A549 (cell line): Measurements from ENCODE around the gene CCDC9. TPM values are rescaled to one million over a fixed set of nuclear protein-coding genes. Genes with fewer than 3 reads are reported as not detected.
A peak's percentile ranks its signal among the peaks of the same experiment; 100 is the strongest.

Source experiments
- ATAC-seq, 2 experiments: fragments of 200-7000 bp in 1 of 2; fragments of >200 bp in 1 of 2; cut with Nextera tagmentation in 1 of 2; cut with Tn5 transposase in 1 of 2; 3 replicates each; pipeline versions ENCODE4 v1.8.0 to v1.9.1; 2018 to 2020; ENCODE audit warnings: mild to moderate bottlenecking in 1 of 2, moderate library complexity in 1 of 2
- CTCF ChIA-PET: fragments of 300-600 bp; sonication (Branson Sonifier 250); formaldehyde crosslinking; extraction: SDS; loops from one replicate; lab custom pipeline; 2021; ENCODE audit warnings: antibody characterized with exemption, inconsistent platforms; lab: Yijun Ruan, JAX
- POLR2A ChIA-PET: fragments of 350-600 bp; formaldehyde crosslinking; extraction: SDS; loops from one replicate; lab custom pipeline; 2021; ENCODE audit warnings: antibody characterized with exemption, inconsistent platforms; lab: Yijun Ruan, JAX
- DNase-seq, 2 experiments: peaks; one replicate each; pipeline versions ENCODE4 v3.0.0 to v3.0.0-alpha.2; 2011 to 2016; ENCODE audit warnings: low read depth in 1 of 2, low spot score in 1 of 2
- FAIRE-seq: peaks from 2 replicates; lab custom pipeline; 2011; peaks lifted over from hg19 to GRCh38; lab: Jason Lieb, UNC
- H3K27ac ChIP-seq, 2 experiments: fragments of >200 bp; sonication (Bioruptor Twin); formaldehyde crosslinking; 3 replicates each; pipeline ENCODE4 v1.5.1; 2016 to 2017
- H3K4me1 ChIP-seq: fragments of >200 bp; sonication (Bioruptor Twin); formaldehyde crosslinking; 3 replicates; pipeline ENCODE4 v1.6.1; 2016
- H3K4me2 ChIP-seq: fragments of >200 bp; sonication (Bioruptor Twin); formaldehyde crosslinking; 3 replicates; pipeline ENCODE4 v1.6.1; 2016
- H3K4me3 ChIP-seq: fragments of >200 bp; sonication (Bioruptor Twin); formaldehyde crosslinking; 3 replicates; pipeline ENCODE4 v1.5.1; 2016
- H3K9me3 ChIP-seq: fragments of >200 bp; sonication (Bioruptor Twin); formaldehyde crosslinking; 3 replicates; pipeline ENCODE4 v1.6.1; 2016
- BCL3 ChIP-seq: fragments of >200 bp; sonication (Bioruptor Twin); formaldehyde crosslinking; IDR thresholded peaks from 3 replicates; pipeline ENCODE4 v1.6.1; 2016
- CEBPB ChIP-seq, 2 experiments: fragments of >200 bp in 1 of 2; sonication (Bioruptor Twin) in 1 of 2; formaldehyde crosslinking in 1 of 2; IDR thresholded peaks; 2 replicates each; pipeline ENCODE4 v1.6.1; 2012 to 2016
- CHD4 ChIP-seq: fragments of 200-600 bp; sonication (generic); IDR thresholded peaks from 2 replicates; pipeline ENCODE4 v1.6.1; 2016; ENCODE audit warnings: antibody characterized with exemption, mild to moderate bottlenecking, borderline replicate concordance
- CTCF ChIP-seq: fragments of >200 bp; sonication (Bioruptor Twin); formaldehyde crosslinking; IDR thresholded peaks from 3 replicates; pipeline ENCODE4 v1.5.1; 2016
- E2F6 ChIP-seq: IDR thresholded peaks from 2 replicates; pipeline ENCODE4 v1.6.1; 2012; ENCODE audit warnings: low read depth, borderline replicate concordance
- ELK1 ChIP-seq: fragments of 150-350 bp; IDR thresholded peaks from 2 replicates; pipeline ENCODE4 v1.6.1; 2014; ENCODE audit warnings: low read depth, mild to moderate bottlenecking, low read length
- EP300 ChIP-seq, 2 experiments: fragments of >200 bp; sonication (Bioruptor Twin); formaldehyde crosslinking; IDR thresholded peaks; 2 replicates in 1 of 2; 3 replicates in 1 of 2; pipeline ENCODE4 v1.6.1; 2016 to 2017
- ESRRA ChIP-seq: fragments of 150-350 bp; IDR thresholded peaks from 2 replicates; pipeline ENCODE4 v1.6.1; 2014; ENCODE audit warnings: mild to moderate bottlenecking, low read length, borderline replicate concordance
- FOSB ChIP-seq: fragments of 250-450 bp; sonication (Bioruptor Pico); IDR thresholded peaks from 2 replicates; pipeline ENCODE4 v1.5.0; 2020; ENCODE audit warnings: mild to moderate bottlenecking, moderate library complexity
- FOSL2 ChIP-seq, 2 experiments: fragments of 450-650 bp in 1 of 2; fragments of >200 bp in 1 of 2; sonication (Bioruptor Twin) in 1 of 2; formaldehyde crosslinking; IDR thresholded peaks; 2 replicates each; pipeline versions ENCODE4 v1.5.0 to v1.6.1; 2016 to 2020; ENCODE audit warnings: mild to moderate bottlenecking in 1 of 2, moderate library complexity in 1 of 2
- FOXS1 ChIP-seq: fragments of 250-450 bp; sonication (Bioruptor Pico); IDR thresholded peaks from 2 replicates; pipeline ENCODE4 v1.5.0; 2020; ENCODE audit warnings: mild to moderate bottlenecking, moderate library complexity
- GATA3 ChIP-seq: IDR thresholded peaks from 2 replicates; pipeline ENCODE4 v1.6.1; 2012; ENCODE audit warnings: borderline replicate concordance
- JUN ChIP-seq, 2 experiments: fragments of >200 bp; sonication (Bioruptor Twin); formaldehyde crosslinking; IDR thresholded peaks; 2 replicates in 1 of 2; 3 replicates in 1 of 2; pipeline ENCODE4 v1.6.1; 2016 to 2017
- KDM1A ChIP-seq: fragments of 200-600 bp; sonication (generic); IDR thresholded peaks from 2 replicates; pipeline ENCODE4 v1.6.1; 2016; ENCODE audit warnings: low read depth, mild to moderate bottlenecking
- KDM5A ChIP-seq: fragments of 200-600 bp; sonication (generic); IDR thresholded peaks from 2 replicates; pipeline ENCODE4 v1.6.1; 2016; ENCODE audit warnings: antibody characterized with exemption, mild to moderate bottlenecking
- MAX ChIP-seq: IDR thresholded peaks from 2 replicates; pipeline ENCODE4 v1.6.1; 2012
- MYC ChIP-seq: IDR thresholded peaks from 2 replicates; pipeline ENCODE4 v1.6.1; 2012; ENCODE audit warnings: mild to moderate bottlenecking, inconsistent platforms, low read length, improper control_type of control experiment, borderline replicate concordance
- NFE2L2 ChIP-seq: fragments of 150-350 bp; conservative IDR thresholded peaks from 2 replicates; pipeline ENCODE4 v1.6.1; 2014; ENCODE audit warnings: low read length
- POLR2AphosphoS2 ChIP-seq: conservative IDR thresholded peaks from 2 replicates; pipeline ENCODE4 v1.6.1; 2012; ENCODE audit warnings: low read length, improper control_type of control experiment, inconsistent platforms
- RAD21 ChIP-seq, 2 experiments: fragments of >200 bp in 1 of 2; sonication (Bioruptor Twin) in 1 of 2; formaldehyde crosslinking in 1 of 2; IDR thresholded peaks in 1 of 2; conservative IDR thresholded peaks in 1 of 2; 2 replicates in 1 of 2; 3 replicates in 1 of 2; pipeline ENCODE4 v1.6.1; 2012 to 2018; ENCODE audit warnings: inconsistent platforms in 1 of 2
- REST ChIP-seq: fragments of 200-600 bp; sonication (generic); IDR thresholded peaks from 2 replicates; pipeline ENCODE4 v1.6.1; 2016; ENCODE audit warnings: antibody characterized with exemption, mild to moderate bottlenecking, moderate library complexity
- SMC3 ChIP-seq: fragments of >200 bp; sonication (Bioruptor Twin); formaldehyde crosslinking; IDR thresholded peaks from 3 replicates; pipeline ENCODE4 v1.6.1; 2018; ENCODE audit warnings: inconsistent platforms
- TFCP2L1 ChIP-seq: fragments of 250-450 bp; sonication (Bioruptor Pico); IDR thresholded peaks from 2 replicates; pipeline ENCODE4 v1.5.0; 2021; ENCODE audit warnings: mild to moderate bottlenecking
- TP53 ChIP-seq: fragments of 250-450 bp; sonication (Bioruptor Pico); IDR thresholded peaks from 2 replicates; pipeline ENCODE4 v1.5.0; 2021; ENCODE audit warnings: mild to moderate bottlenecking, moderate library complexity
- USF2 ChIP-seq: fragments of 450-650 bp; IDR thresholded peaks from 2 replicates; pipeline ENCODE4 v1.6.1; 2014; ENCODE audit warnings: antibody characterized with exemption
- ZC3H11A ChIP-seq: fragments of 450-650 bp; IDR thresholded peaks from 2 replicates; pipeline ENCODE4 v1.6.1; 2014; ENCODE audit warnings: antibody characterized with exemption, mild to moderate bottlenecking
- ZNF302 ChIP-seq: fragments of 250-450 bp; sonication (Bioruptor Pico); IDR thresholded peaks from 2 replicates; pipeline ENCODE4 v1.9.0; 2021; ENCODE audit warnings: inconsistent platforms, mild to moderate bottlenecking, moderate library complexity
- ZSCAN20 ChIP-seq: fragments of 250-450 bp; sonication (Bioruptor Pico); IDR thresholded peaks from 2 replicates; pipeline ENCODE4 v1.8.0; 2022; ENCODE audit warnings: mild to moderate bottlenecking, moderate library complexity
- whole genome bisulfite sequencing: methylation state at CpG from one replicate; pipeline ENCODE4 v1.1.6; 2017; ENCODE audit errors: missing lambda C conversion rate; 5-methylcytosine and 5-hydroxymethylcytosine counted together
- polyA plus RNA-seq, 4 experiments: library from polyadenylated mRNA; depleted of rRNA in 3 of 4; stranded (reverse); fragments of >200 nt; fragmentation: RNase III in 1 of 4; extraction: RNeasy Plus Mini Kit Qiagen cat#74134 plus additional on column Dnase treatment in 1 of 4; gene quantifications; 2 replicates in 3 of 4; 3 replicates in 1 of 4; pipeline ENCODE4 v1.2.3, GENCODE V29; 2011 to 2017

Gene CCDC9
- polyA plus RNA-seq, 2 of the 4 experiments (the other 2 are of a cell fraction), result 9.4 to 24.6 TPM

- peaks cover 31% of the 10 kb centered on the region for H3K4me1 ChIP-seq
- ChIA-PET CTCF (interaction anchor here (0.7 to 7.1 kb wide), 9 partner anchors 8 to 399 kb away, joined by 3 to 73 read pairs (median 5); partner anchors contain the start of gene DHX34), POLR2A (interaction anchor here (0.6 to 2.4 kb wide), 5 partner anchors 34 to 1034 kb away, joined by 3 to 21 read pairs (median 6); partner anchors contain the start of genes DHX34, INAFM1, KPTN and NOP53)
- peak overlapping the region; percentile 41 for H3K4me2 ChIP-seq
- DNase-seq (peak; percentile 98 to 99), FAIRE-seq (peak; percentile 97), ATAC-seq (peak; percentile 94 to 96)
- H3K27ac ChIP-seq, result peak overlapping the region; percentile 74 to 85
- peaks cover 13% of the 10 kb centered on the region; the same call in 2 of the 3 replicates for H3K9me3 ChIP-seq
- no peak overlapping the region for H3K4me3 ChIP-seq
- WGBS, result 8% methylated on average over 12 of the region's 12 CpGs
- TF ChIP-seq MAX (peak; percentile 93), KDM1A (peak; percentile 92), E2F6 (no peak; the same call in 1 of the 2 replicates), POLR2AphosphoS2 (no peak), CEBPB (IDR thresholded peaks at IDR 0.05) (peak; percentile 99 to 100), SMC3 (peak; percentile 44; the same call in 2 of the 3 replicates), NFE2L2 (peak; percentile 61), JUN (IDR thresholded peaks at IDR 0.05) (peak; percentile 95 to 99), FOSL2 (IDR thresholded peaks at IDR 0.05) (peak; percentile 98), FOSL2 (CRISPR knock-in tag; IDR thresholded peaks at IDR 0.05) (peak; percentile 99), BCL3 (peak; percentile 92; the same call in 1 of the 3 replicates), TP53 (CRISPR knock-in tag) (no peak), CHD4 (no peak; the same call in 1 of the 2 replicates), FOXS1 (CRISPR knock-in tag) (no peak), RAD21 (conservative IDR thresholded peaks at IDR 0.05 in 1 of 2, IDR thresholded peaks at IDR 0.05 in 1 of 2) (peak; percentile 4 to 53), ZSCAN20 (no peak; the same call in 1 of the 2 replicates), ELK1 (no peak), GATA3 (peak; percentile 94), MYC (0 out of 2 replicates have a peak, but pooled peaks have one; percentile 47), EP300 (IDR thresholded peaks at IDR 0.05) (peak; percentile 91 to 96; a peak in 3 of 5 replicates), KDM5A (no peak), ZNF302 (CRISPR knock-in tag) (no peak), ZC3H11A (no peak), TFCP2L1 (no peak), REST (no peak), ESRRA (0 out of 2 replicates have a peak, but pooled peaks have one; percentile 23), USF2 (peak; percentile 68), FOSB (no peak), CTCF (no peak)
Observed at GRCh38 chr19:47315125-47315821, 58.9 kb downstream of the CCDC9 start.
